Muscle of leg (tissue), 11 donors: ENCODE data around the gene PDE7B. TPM values are rescaled to one million over a fixed set of nuclear protein-coding genes. Genes with fewer than 3 reads are reported as not detected.

Source experiments
- DNase-seq: peaks from one replicate; pipeline ENCODE4 v3.0.0; 2013
- H3K27ac ChIP-seq: one replicate; pipeline ENCODE4 v1.5.1; 2013; ENCODE audit warnings: mild to moderate bottlenecking, low read length, control low read depth
- H3K27me3 ChIP-seq: one replicate; pipeline ENCODE4 v1.6.1; 2013; ENCODE audit warnings: low read length; ENCODE audit not compliant: control insufficient read depth, insufficient read depth
- H3K36me3 ChIP-seq: one replicate; pipeline ENCODE4 v1.6.1; 2013; ENCODE audit warnings: low read length; ENCODE audit not compliant: control insufficient read depth, insufficient read depth
- H3K4me1 ChIP-seq: one replicate; pipeline ENCODE4 v1.6.1; 2013; ENCODE audit warnings: low read length; ENCODE audit not compliant: control insufficient read depth, insufficient read depth
- H3K4me3 ChIP-seq: one replicate; pipeline ENCODE4 v1.5.1; 2013; ENCODE audit warnings: low read length, control low read depth
- H3K9me3 ChIP-seq: replicated peaks from 2 replicates; pipeline ENCODE4 v1.6.1; 2013; ENCODE audit warnings: low read depth, low read length; ENCODE audit not compliant: control insufficient read depth
- WGBS: methylation state at CpG from one replicate; pipeline ENCODE4 v1.1.5; 2013; ENCODE audit warnings: missing lambda C conversion rate; ENCODE audit not compliant: insufficient coverage; 5-methylcytosine and 5-hydroxymethylcytosine counted together
- polyA plus RNA-seq, 8 donors: library from polyadenylated mRNA; unstranded; fragments of 120-200 nt; gene quantifications; one replicate each; pipeline versions ENCODE4 v1.2.1 to v1.2.3, GENCODE V29; 2013; ENCODE audit warnings: inconsistent platforms in 1 of 8, low replicate concordance in 1 of 8; ENCODE audit not compliant: insufficient read length in 8 of 8, insufficient read depth in 1 of 8
- total RNA-seq: library from RNA; stranded (reverse); fragments of 120-200 nt; gene quantifications from one replicate; pipeline ENCODE4 v1.2.4, GENCODE V29; 2013

Gene PDE7B
- total and polyA plus RNA-seq, 9 donors: 6.9 to 10.9 (median 8.6) TPM

- H3K4me1 ChIP-seq: peaks cover 4% of the 10 kb centered on the region
- no peaks in the 10 kb centered on the region for H3K36me3 ChIP-seq
- H3K4me3 ChIP-seq: no peak overlapping the region
- DNase-seq: no peak
- no peaks in the 10 kb centered on the region for H3K9me3 ChIP-seq
- no peaks in the 10 kb centered on the region for H3K27me3 ChIP-seq
- no peak overlapping the region for H3K27ac ChIP-seq
These were observed 180.5 kb downstream of the PDE7B start for GRCh38 chr6:136031982-136032381.

- Histone ChIP-seq H3K36me3 (no peaks in the 10 kb centered on the region), H3K27ac (no peak overlapping the region), H3K4me1 (peaks cover 17% of the 10 kb centered on the region), H3K9me3 (no peaks in the 10 kb centered on the region), H3K4me3 (no peak overlapping the region), H3K27me3 (no peaks in the 10 kb centered on the region)
- DNase-seq: no peak
- WGBS: no CpG with 5 or more reads among the region's 4 CpGs
These were observed 181.9 kb downstream of the PDE7B start for GRCh38 chr6:136033416-136033815.

GRCh38 chr6:136034422-136034821 is 182.9 kb downstream of the PDE7B start:
- Histone ChIP-seq H3K9me3 (no peaks in the 10 kb centered on the region), H3K27ac (no peak overlapping the region), H3K27me3 (no peaks in the 10 kb centered on the region), H3K4me3 (no peak overlapping the region), H3K36me3 (no peaks in the 10 kb centered on the region), H3K4me1 (peaks cover 19% of the 10 kb centered on the region)
- no peak for DNase-seq
- WGBS: 50% methylated on average over 1 of the region's 2 CpGs

DNA sequence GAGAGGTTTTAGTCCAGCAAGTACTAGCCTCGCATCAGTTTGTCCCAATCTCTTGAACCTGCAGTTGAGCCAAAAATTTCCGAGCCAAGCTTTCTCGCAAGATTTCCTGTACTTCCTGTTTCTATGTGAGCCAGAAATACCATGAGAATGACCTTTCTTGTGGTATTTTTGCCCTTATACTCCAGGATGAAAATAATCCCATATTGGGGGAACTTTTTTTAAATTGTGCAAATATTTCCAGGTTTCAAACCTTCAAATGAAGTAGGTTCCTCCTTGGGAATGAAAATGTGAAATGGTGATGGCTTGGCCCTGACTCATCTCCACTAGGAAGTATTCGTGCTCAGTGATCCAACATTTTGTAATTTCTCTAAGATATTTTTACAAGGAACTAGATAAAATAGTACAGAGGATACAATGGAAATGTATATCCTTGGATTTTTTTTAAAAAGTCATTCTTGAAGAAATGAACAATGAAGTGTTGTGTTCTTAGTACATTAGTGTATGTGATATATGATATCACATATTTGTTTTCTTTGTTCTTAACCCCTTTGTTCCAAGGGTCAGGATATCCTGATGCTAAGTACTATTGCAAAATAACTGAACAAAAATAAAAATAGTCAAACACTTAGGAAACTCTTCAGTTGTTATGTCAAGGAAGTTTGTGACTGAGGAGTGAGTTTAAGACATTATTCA is 184.0 kb downstream of the PDE7B start:
- Histone ChIP-seq H3K27me3 (no peaks in the 10 kb centered on the region), H3K4me1 (peaks cover 22% of the 10 kb centered on the region), H3K9me3 (no peaks in the 10 kb centered on the region), H3K4me3 (no peak overlapping the region), H3K36me3 (no peaks in the 10 kb centered on the region), H3K27ac (peak overlapping the region; percentile 47)
- DNase-seq: peak; percentile 60
- WGBS: no CpG with 5 or more reads among the region's 4 CpGs

DNA sequence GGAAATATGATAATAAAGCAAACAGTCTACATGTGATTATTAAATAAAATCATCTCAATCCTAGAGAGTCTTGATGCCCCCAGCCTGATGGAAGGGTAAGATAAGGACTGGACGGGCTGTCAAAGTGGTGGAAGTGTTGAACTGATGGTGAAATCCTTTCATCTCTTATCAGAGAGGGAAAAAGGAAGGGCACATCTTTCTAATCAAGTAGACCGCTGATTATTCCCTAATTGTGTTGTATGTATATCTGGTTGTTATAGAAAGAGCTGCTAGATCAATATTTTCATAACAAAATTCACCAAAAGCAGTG is 184.5 kb downstream of the PDE7B start:
- Histone ChIP-seq H3K36me3 (no peaks in the 10 kb centered on the region), H3K4me3 (no peak overlapping the region), H3K9me3 (no peaks in the 10 kb centered on the region), H3K4me1 (peaks cover 22% of the 10 kb centered on the region), H3K27me3 (no peaks in the 10 kb centered on the region), H3K27ac (peak overlapping the region; percentile 32)
- DNase-seq: no peak
- no CpG with 5 or more reads among the region's 2 CpGs for WGBS

- no peaks in the 10 kb centered on the region for H3K36me3 ChIP-seq
- no peaks in the 10 kb centered on the region for H3K9me3 ChIP-seq
- no peaks in the 10 kb centered on the region for H3K27me3 ChIP-seq
- peak overlapping the region; percentile 32 for H3K27ac ChIP-seq
- H3K4me3 ChIP-seq: no peak overlapping the region
- peaks cover 22% of the 10 kb centered on the region for H3K4me1 ChIP-seq
- 71% methylated on average over 2 of the region's 4 CpGs for WGBS
- DNase-seq: no peak
These were observed 185.1 kb downstream of the PDE7B start for GRCh38 chr6:136036601-136037000.

GRCh38 chr6:136037242-136037875 is 185.9 kb downstream of the PDE7B start:
- H3K4me3 ChIP-seq: no peak overlapping the region
- no peaks in the 10 kb centered on the region for H3K9me3 ChIP-seq
- 58% methylated on average over 6 of the region's 8 CpGs for WGBS
- no peak for DNase-seq
- H3K27ac ChIP-seq: peak overlapping the region; percentile 81
- H3K4me1 ChIP-seq: peaks cover 22% of the 10 kb centered on the region
- no peaks in the 10 kb centered on the region for H3K27me3 ChIP-seq
- no peaks in the 10 kb centered on the region for H3K36me3 ChIP-seq

DNA sequence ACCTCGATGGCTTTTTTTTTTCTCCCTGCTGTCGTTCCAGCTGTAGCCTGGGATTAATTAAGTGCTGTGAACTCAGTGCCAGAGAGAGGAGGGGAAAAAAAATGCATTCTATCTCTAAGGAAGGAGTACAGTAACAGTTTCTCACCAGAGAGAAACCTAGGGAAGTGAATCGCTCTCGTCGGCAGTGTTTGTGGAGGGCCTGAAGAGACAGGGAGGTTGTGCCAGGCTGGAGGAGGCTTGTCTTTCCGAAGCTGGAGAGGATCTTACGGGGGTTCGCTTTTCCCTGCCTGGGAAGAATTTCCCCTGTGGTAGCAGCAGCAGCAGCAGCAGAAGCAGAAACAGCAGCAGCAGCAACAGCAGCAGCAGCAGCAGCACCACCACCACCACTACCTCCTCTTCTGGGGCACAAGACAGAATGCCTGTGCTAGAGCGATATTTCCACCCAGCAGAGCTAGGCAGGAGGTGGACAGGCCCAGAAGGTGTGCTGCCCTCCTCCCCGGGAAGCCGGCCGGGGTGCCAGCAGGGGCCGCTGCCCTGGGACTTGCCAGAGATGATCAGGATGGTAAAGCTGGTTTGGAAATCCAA is 186.5 kb downstream of the PDE7B start:
- no peaks in the 10 kb centered on the region for H3K27me3 ChIP-seq
- peak overlapping the region; percentile 81 for H3K27ac ChIP-seq
- H3K4me1 ChIP-seq: peaks cover 22% of the 10 kb centered on the region
- peak overlapping the region; percentile 24 for H3K4me3 ChIP-seq
- peak; percentile 86 for DNase-seq
- no peaks in the 10 kb centered on the region for H3K9me3 ChIP-seq
- H3K36me3 ChIP-seq: no peaks in the 10 kb centered on the region
- 40% methylated on average over 10 of the region's 13 CpGs for WGBS

- Histone ChIP-seq H3K9me3 (no peaks in the 10 kb centered on the region), H3K4me3 (peak overlapping the region; percentile 24), H3K27me3 (no peaks in the 10 kb centered on the region), H3K4me1 (peaks cover 22% of the 10 kb centered on the region), H3K36me3 (no peaks in the 10 kb centered on the region), H3K27ac (peak overlapping the region; percentile 81)
- no peak for DNase-seq
These were observed 187.0 kb downstream of the PDE7B start for GRCh38 chr6:136038531-136038930.

GRCh38 chr6:136039185-136039584 is 187.7 kb downstream of the PDE7B start:
- H3K27ac ChIP-seq: no peak overlapping the region

More at GRCh38 chr6:136039185-136039584, 187.7 kb downstream of the PDE7B start:
- H3K9me3 ChIP-seq: no peaks in the 10 kb centered on the region
- no CpG with 5 or more reads among the region's 4 CpGs for WGBS
- H3K4me3 ChIP-seq: peak overlapping the region; percentile 2
- peaks cover 22% of the 10 kb centered on the region for H3K4me1 ChIP-seq
- H3K36me3 ChIP-seq: no peaks in the 10 kb centered on the region
- no peak for DNase-seq
- no peaks in the 10 kb centered on the region for H3K27me3 ChIP-seq
